ENCODE measurements around the gene SORCS2.

- TF ChIP-seq EZH2 (IDR thresholded peaks at IDR 0.05): no peak
- no peak for TF ChIP-seq POLR2AphosphoS5 (IDR thresholded peaks at IDR 0.05; ENCODE audit: borderline replicate concordance, low read depth, low read length)
- TF ChIP-seq FOXP2 (optimal IDR thresholded peaks at IDR 0.05; ENCODE audit: control extremely low read depth, extremely low read length, insufficient read depth): no peak
Measured at GRCh38 chr4:7469023-7469422, 276.7 kb downstream of the SORCS2 start.

Data from SK-N-MC (cell line).